HepG2 (cell line): Measurements from ENCODE around the gene ARHGAP35. TPM values are rescaled to one million over a fixed set of nuclear protein-coding genes. Genes with fewer than 3 reads are reported as not detected.

Experiments
- ATAC-seq: fragments of 200-7000 bp; cut with Tn5 transposase; 3 replicates; pipeline ENCODE4 v1.9.1; 2020; ENCODE audit warnings: mild to moderate bottlenecking, moderate library complexity
- BruUV-seq: library from RNA; stranded (reverse); fragments of 400-500 nt; replicated peaks from 2 replicates; lab custom pipeline; 2021; lab: Mats Ljungman, UMichigan
- CTCF ChIA-PET: fragments of 300-600 bp; formaldehyde crosslinking; extraction: SDS; loops from one replicate; lab custom pipeline; 2021; ENCODE audit warnings: low total read pairs, inconsistent platforms, low intra/inter-chr PET ratio; lab: Yijun Ruan, JAX
- POLR2A ChIA-PET: fragments of 350-600 bp; sonication (Branson Sonifier 250); formaldehyde crosslinking; loops from one replicate; lab custom pipeline; 2020; ENCODE audit warnings: antibody characterized with exemption, inconsistent platforms; lab: Yijun Ruan, JAX
- DNase-seq: peaks from one replicate; pipeline ENCODE4 v3.0.0-alpha.2; 2015; ENCODE audit warnings: low spot score
- FAIRE-seq: peaks from 3 replicates; lab custom pipeline; 2011; peaks lifted over from hg19 to GRCh38; lab: Jason Lieb, UNC
- H2AFZ ChIP-seq: one replicate; pipeline ENCODE4 v1.6.1; 2011; ENCODE audit warnings: low read length, inconsistent platforms
- H3K27ac ChIP-seq: fragments of 300-600 bp; 3 replicates; pipeline ENCODE4 v1.8.0; 2011; ENCODE audit warnings: mixed run types, mild to moderate bottlenecking, mixed read lengths, low read length, inconsistent platforms; ENCODE audit not compliant: insufficient read depth; ENCODE audit errors: extremely low read length
- H3K27me3 ChIP-seq, 2 experiments: fragments of 200-600 bp in 1 of 2; 2 replicates in 1 of 2; 3 replicates in 1 of 2; pipeline versions ENCODE4 v1.6.0 to v1.8.0; 2011; ENCODE audit warnings: low read length in 2 of 2, mild to moderate bottlenecking in 2 of 2, moderate library complexity in 2 of 2, inconsistent platforms in 1 of 2; ENCODE audit not compliant: insufficient read depth in 2 of 2, control insufficient read depth in 1 of 2
- H3K36me3 ChIP-seq, 2 experiments: fragments of 200-600 bp in 1 of 2; replicated peaks in 1 of 2; 2 replicates in 1 of 2; 3 replicates in 1 of 2; pipeline versions ENCODE4 v1.5.1 to v1.8.0; 2011; ENCODE audit warnings: low read length in 2 of 2, inconsistent platforms in 1 of 2; ENCODE audit not compliant: insufficient read depth in 2 of 2, control insufficient read depth in 1 of 2
- H3K4me1 ChIP-seq: 2 replicates; pipeline ENCODE4 v1.5.1; 2012; ENCODE audit warnings: low read length, inconsistent platforms; ENCODE audit not compliant: insufficient read depth
- H3K4me2 ChIP-seq: 2 replicates; pipeline ENCODE4 v1.6.0; 2011; ENCODE audit warnings: low read depth, low read length, inconsistent platforms
- H3K4me3 ChIP-seq, 3 experiments: fragments of 200-600 bp in 1 of 3; sonication (generic), shearing (Covaris generic) in 1 of 3; replicated peaks in 1 of 3; 2 replicates each; pipeline ENCODE4 v1.5.1; 2011 to 2016; ENCODE audit warnings: low read length in 3 of 3, inconsistent platforms in 2 of 3, low read depth in 2 of 3, mild to moderate bottlenecking in 2 of 3, control low read depth in 1 of 3, mixed read lengths in 1 of 3; ENCODE audit not compliant: insufficient read depth in 1 of 3
- H3K79me2 ChIP-seq: one replicate; pipeline ENCODE4 v1.6.1; 2011; ENCODE audit warnings: low read length, inconsistent platforms; ENCODE audit not compliant: insufficient read depth
- H3K9ac ChIP-seq: 2 replicates; pipeline ENCODE4 v1.6.0; 2011; ENCODE audit warnings: mild to moderate bottlenecking, low read depth, low read length, inconsistent platforms; ENCODE audit not compliant: insufficient read depth
- H3K9me3 ChIP-seq: 2 replicates; pipeline ENCODE4 v1.5.1; 2012; ENCODE audit warnings: mild to moderate bottlenecking, low read length
- H4K20me1 ChIP-seq: 2 replicates; pipeline ENCODE4 v1.6.0; 2011; ENCODE audit warnings: inconsistent platforms, mild to moderate bottlenecking, low read length, moderate library complexity; ENCODE audit not compliant: insufficient read depth
- GZF1 ChIP-seq: sonication (generic); formaldehyde crosslinking; IDR thresholded peaks from 2 replicates; pipeline ENCODE4 v1.5.1; 2020; ENCODE audit warnings: mild to moderate bottlenecking, missing genetic modification reagents
- HNRNPUL1 ChIP-seq: fragments of 200-400 bp; formaldehyde crosslinking; IDR thresholded peaks from 2 replicates; pipeline ENCODE4 v1.6.1; 2017; ENCODE audit warnings: low read depth, mild to moderate bottlenecking, low read length, moderate library complexity
- KDM5A ChIP-seq: fragments of 200-600 bp; sonication (generic); IDR thresholded peaks from 2 replicates; pipeline ENCODE4 v1.7.0; 2018; ENCODE audit warnings: antibody characterized with exemption, mild to moderate bottlenecking, low read length, borderline replicate concordance
- MBD4 ChIP-seq: IDR thresholded peaks from 2 replicates; pipeline ENCODE4 v1.6.1; 2012; ENCODE audit warnings: low read length, inconsistent platforms, borderline replicate concordance
- MZF1 ChIP-seq: sonication (generic); formaldehyde crosslinking; IDR thresholded peaks from 2 replicates; pipeline ENCODE4 v1.8.1; 2023; ENCODE audit warnings: mild to moderate bottlenecking, missing genetic modification reagents, borderline replicate concordance
- NR2F6 ChIP-seq, 2 experiments: IDR thresholded peaks; 2 replicates each; pipeline ENCODE4 v1.6.1; 2016; ENCODE audit warnings: antibody characterized with exemption in 1 of 2, mild to moderate bottlenecking in 1 of 2
- PITX1 ChIP-seq: sonication (generic); formaldehyde crosslinking; IDR thresholded peaks from 2 replicates; pipeline ENCODE4 v1.5.1; 2020; ENCODE audit warnings: mild to moderate bottlenecking, missing genetic modification reagents
- POLR2A ChIP-seq, 2 experiments: IDR thresholded peaks; 2 replicates each; pipeline ENCODE4 v1.6.1; 2011; ENCODE audit warnings: low read depth in 2 of 2, low read length in 2 of 2, mild to moderate bottlenecking in 1 of 2, moderate library complexity in 1 of 2; ENCODE audit not compliant: insufficient read depth in 1 of 2
- RBM39 ChIP-seq: fragments of 200-400 bp; formaldehyde crosslinking; IDR thresholded peaks from one replicate; pipeline ENCODE4 v1.6.1; 2018; ENCODE audit warnings: antibody characterized with exemption, mild to moderate bottlenecking, low read depth, low read length; ENCODE audit not compliant: poor library complexity, severe bottlenecking
- SRSF1 ChIP-seq: fragments of 200-400 bp; formaldehyde crosslinking; optimal IDR thresholded peaks from 2 replicates; pipeline ENCODE3; 2017; ENCODE audit warnings: mild to moderate bottlenecking, low read depth, low read length, moderate library complexity
- ZNF292 ChIP-seq: sonication (generic); formaldehyde crosslinking; IDR thresholded peaks from 2 replicates; pipeline ENCODE4 v1.8.1; 2022; ENCODE audit warnings: mild to moderate bottlenecking, low read depth, missing genetic modification reagents, borderline replicate concordance
- ZNF335 ChIP-seq: sonication (generic); formaldehyde crosslinking; IDR thresholded peaks from 2 replicates; pipeline ENCODE4 v1.4.0; 2020; ENCODE audit warnings: missing genetic modification reagents
- ZNF33B ChIP-seq: sonication (generic); formaldehyde crosslinking; IDR thresholded peaks from 2 replicates; pipeline ENCODE4 v1.5.1; 2020; ENCODE audit warnings: mild to moderate bottlenecking, missing genetic modification reagents
- ZNF530 ChIP-seq: sonication (generic); formaldehyde crosslinking; IDR thresholded peaks from 2 replicates; pipeline ENCODE4 v1.5.0; 2020; ENCODE audit warnings: low read depth, mild to moderate bottlenecking, missing genetic modification reagents
- ZNF709 ChIP-seq: sonication (generic); formaldehyde crosslinking; IDR thresholded peaks from 2 replicates; pipeline ENCODE4 v1.5.0; 2020; ENCODE audit warnings: mild to moderate bottlenecking, missing genetic modification reagents
- ZNF768 ChIP-seq: sonication (generic); formaldehyde crosslinking; IDR thresholded peaks from 2 replicates; pipeline ENCODE4 v1.4.0; 2020; ENCODE audit warnings: missing genetic modification reagents
- WGBS: methylation state at CpG from one replicate; pipeline ENCODE4 v1.1.6; 2017; ENCODE audit warnings: low lambda C conversion rate; 5-methylcytosine and 5-hydroxymethylcytosine counted together
- in situ Hi-C: cut with HindIII; loops from 2 replicates; pipeline ENCODE4 v1.10.0; 2017; ENCODE audit warnings: low pct_unique_long_range_greater_than_20kb; ENCODE audit not compliant: extremely low pct_ligation_motif_present
- intact Hi-C: fragments of 100-400 bp; cut with micrococcal nuclease; formaldehyde crosslinking; loops from one replicate; pipeline ENCODE4 v1.10.0; 2022; ENCODE audit not compliant: unreplicated experiment
- polyA plus RNA-seq, 8 experiments: library from polyadenylated mRNA; depleted of rRNA in 3 of 8; stranded (reverse) in 7 of 8; unstranded in 1 of 8; fragments of >200 nt; fragmentation: Illumina TruSeq in 4 of 8; extraction: Trizol in 4 of 8; gene quantifications; 2 replicates each; pipeline versions ENCODE4 v1.2.1 to v1.2.3, GENCODE V29; 2011 to 2016; ENCODE audit warnings: low read depth in 4 of 8, missing spikeins in 1 of 8, mixed read lengths in 1 of 8; ENCODE audit not compliant: insufficient read depth in 1 of 8
- total RNA-seq, 5 experiments: library from RNA; depleted of rRNA; stranded (reverse); fragments of >200 nt; fragmentation: Illumina TruSeq; extraction: Trizol; gene quantifications; 2 replicates each; pipeline ENCODE4 v1.2.3, GENCODE V29; 2016; ENCODE audit warnings: low read depth in 1 of 5
- TF ChIP-seq, protein P1 (sequence below): sonication (generic); formaldehyde crosslinking; IDR thresholded peaks from 2 replicates; pipeline ENCODE4 v1.5.0; 2020; ENCODE audit warnings: mild to moderate bottlenecking, missing genetic modification reagents
- TF ChIP-seq, protein P2 (sequence below): sonication (generic); formaldehyde crosslinking; IDR thresholded peaks from 2 replicates; pipeline ENCODE4 v1.5.0; 2020; ENCODE audit warnings: missing genetic modification reagents, mild to moderate bottlenecking, borderline replicate concordance
- TF ChIP-seq, protein P3 (sequence below): sonication (generic); formaldehyde crosslinking; IDR thresholded peaks from 2 replicates; pipeline ENCODE4 v1.4.0; 2020; ENCODE audit warnings: mild to moderate bottlenecking, missing genetic modification reagents
- TF ChIP-seq, protein P4 (sequence below): IDR thresholded peaks from 2 replicates; pipeline ENCODE4 v1.6.1; 2018; ENCODE audit warnings: missing genetic modification reagents, mild to moderate bottlenecking, missing compliant biosample characterization

ARHGAP35 gene
- total and polyA plus RNA-seq, 2 of the 13 experiments (the other 11 are each of a cell fraction or from before 2014, with no cell fraction given), result 30.1 to 30.2 TPM

DNA sequence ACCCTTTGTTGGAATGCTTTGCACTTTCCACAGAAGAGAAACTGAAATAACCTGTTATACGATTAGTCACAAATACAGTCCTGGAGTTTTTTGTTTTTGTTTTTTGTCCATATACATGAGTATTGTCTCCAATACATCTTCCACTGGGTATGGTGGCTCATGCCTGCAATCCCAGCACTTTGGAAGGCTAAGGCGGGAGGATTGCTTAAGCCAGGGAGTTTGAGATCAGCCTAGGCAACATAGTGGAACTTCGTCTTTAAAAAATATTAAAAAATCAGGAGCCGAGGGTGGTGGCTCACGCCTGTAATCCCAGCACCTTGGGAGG lies 35.1 kb upstream of the ARHGAP35 start:
- Histone ChIP-seq H4K20me1 (no peaks in the 10 kb centered on the region), H3K27me3 (no peaks in the 10 kb centered on the region; a peak in 1 of 5 replicates), H3K9ac (no peak overlapping the region), H3K4me2 (no peak overlapping the region; the same call in 1 of the 2 replicates), H3K79me2 (no peaks in the 10 kb centered on the region), H3K27ac (no peak overlapping the region), H3K4me3 (no peak overlapping the region), H3K4me1 (peaks cover 36% of the 10 kb centered on the region), H3K36me3 (no peaks in the 10 kb centered on the region), H3K9me3 (no peaks in the 10 kb centered on the region), H2AFZ (no peak overlapping the region)
- CTCF ChIA-PET, result no interaction called here
- in situ Hi-C loops, result no loop called here
- intact Hi-C loops, result no loop called here
- FAIRE-seq, result no peak
- 39% methylated on average over 5 of the region's 5 CpGs for WGBS
- TF ChIP-seq ZNF709 (CRISPR knock-in tag) (no peak), MZF1 (CRISPR knock-in tag) (no peak), GZF1 (CRISPR knock-in tag) (no peak), SRSF1 (no peak), PITX1 (CRISPR knock-in tag) (no peak), KDM5A (no peak), ZNF335 (CRISPR knock-in tag) (no peak), HNRNPUL1 (no peak), NR2F6 (IDR thresholded peaks at IDR 0.05) (no peak), NR2F6 (CRISPR knock-in tag; IDR thresholded peaks at IDR 0.05) (no peak), MBD4 (no peak), POLR2A (IDR thresholded peaks at IDR 0.05; ENCODE audit: insufficient read depth in 1 of 2, low read depth in 2 of 2, low read length in 2 of 2) (no peak), ZNF33B (CRISPR knock-in tag) (no peak), RBM39 (no peak), ZNF530 (no peak), ZNF768 (CRISPR knock-in tag) (no peak), ZNF292 (no peak)
- TF ChIP-seq, protein P1, sequence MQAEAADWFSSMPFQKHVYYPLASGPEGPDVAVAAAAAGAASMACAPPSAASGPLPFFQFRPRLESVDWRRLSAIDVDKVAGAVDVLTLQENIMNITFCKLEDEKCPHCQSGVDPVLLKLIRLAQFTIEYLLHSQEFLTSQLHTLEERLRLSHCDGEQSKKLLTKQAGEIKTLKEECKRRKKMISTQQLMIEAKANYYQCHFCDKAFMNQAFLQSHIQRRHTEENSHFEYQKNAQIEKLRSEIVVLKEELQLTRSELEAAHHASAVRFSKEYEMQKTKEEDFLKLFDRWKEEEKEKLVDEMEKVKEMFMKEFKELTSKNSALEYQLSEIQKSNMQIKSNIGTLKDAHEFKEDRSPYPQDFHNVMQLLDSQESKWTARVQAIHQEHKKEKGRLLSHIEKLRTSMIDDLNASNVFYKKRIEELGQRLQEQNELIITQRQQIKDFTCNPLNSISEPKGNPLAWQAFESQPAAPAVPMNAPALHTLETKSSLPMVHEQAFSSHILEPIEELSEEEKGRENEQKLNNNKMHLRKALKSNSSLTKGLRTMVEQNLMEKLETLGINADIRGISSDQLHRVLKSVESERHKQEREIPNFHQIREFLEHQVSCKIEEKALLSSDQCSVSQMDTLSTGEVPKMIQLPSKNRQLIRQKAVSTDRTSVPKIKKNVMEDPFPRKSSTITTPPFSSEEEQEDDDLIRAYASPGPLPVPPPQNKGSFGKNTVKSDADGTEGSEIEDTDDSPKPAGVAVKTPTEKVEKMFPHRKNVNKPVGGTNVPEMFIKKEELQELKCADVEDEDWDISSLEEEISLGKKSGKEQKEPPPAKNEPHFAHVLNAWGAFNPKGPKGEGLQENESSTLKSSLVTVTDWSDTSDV (CRISPR knock-in tag), result no peak
- TF ChIP-seq, protein P2, sequence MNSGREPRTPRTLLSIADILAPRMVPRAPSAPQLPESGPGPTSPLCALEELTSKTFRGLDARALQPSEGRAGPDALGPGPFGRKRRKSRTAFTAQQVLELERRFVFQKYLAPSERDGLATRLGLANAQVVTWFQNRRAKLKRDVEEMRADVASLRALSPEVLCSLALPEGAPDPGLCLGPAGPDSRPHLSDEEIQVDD (CRISPR knock-in tag), result no peak
- TF ChIP-seq, protein P3, sequence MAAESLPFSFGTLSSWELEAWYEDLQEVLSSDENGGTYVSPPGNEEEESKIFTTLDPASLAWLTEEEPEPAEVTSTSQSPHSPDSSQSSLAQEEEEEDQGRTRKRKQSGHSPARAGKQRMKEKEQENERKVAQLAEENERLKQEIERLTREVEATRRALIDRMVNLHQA (CRISPR knock-in tag), result no peak
- TF ChIP-seq, protein P4, sequence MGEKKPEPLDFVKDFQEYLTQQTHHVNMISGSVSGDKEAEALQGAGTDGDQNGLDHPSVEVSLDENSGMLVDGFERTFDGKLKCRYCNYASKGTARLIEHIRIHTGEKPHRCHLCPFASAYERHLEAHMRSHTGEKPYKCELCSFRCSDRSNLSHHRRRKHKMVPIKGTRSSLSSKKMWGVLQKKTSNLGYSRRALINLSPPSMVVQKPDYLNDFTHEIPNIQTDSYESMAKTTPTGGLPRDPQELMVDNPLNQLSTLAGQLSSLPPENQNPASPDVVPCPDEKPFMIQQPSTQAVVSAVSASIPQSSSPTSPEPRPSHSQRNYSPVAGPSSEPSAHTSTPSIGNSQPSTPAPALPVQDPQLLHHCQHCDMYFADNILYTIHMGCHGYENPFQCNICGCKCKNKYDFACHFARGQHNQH (CRISPR knock-in tag), result no peak
- BruUV-seq, result no TSS peak
- no peak for ATAC-seq
- POLR2A ChIA-PET, result interaction anchor here (1.3 kb wide), 1 partner anchor 41 kb away, joined by 6 read pairs; no protein-coding TSS in a partner anchor
- DNase-seq, result no peak
